ENCODE data around the gene TMEM106C. TPM values are rescaled to one million over a fixed set of nuclear protein-coding genes. Genes with fewer than 3 reads are reported as not detected.

The TMEM106C gene
- total and polyA plus RNA-seq, 4 donors = 76.4 to 120 (median 102) TPM

DNA sequence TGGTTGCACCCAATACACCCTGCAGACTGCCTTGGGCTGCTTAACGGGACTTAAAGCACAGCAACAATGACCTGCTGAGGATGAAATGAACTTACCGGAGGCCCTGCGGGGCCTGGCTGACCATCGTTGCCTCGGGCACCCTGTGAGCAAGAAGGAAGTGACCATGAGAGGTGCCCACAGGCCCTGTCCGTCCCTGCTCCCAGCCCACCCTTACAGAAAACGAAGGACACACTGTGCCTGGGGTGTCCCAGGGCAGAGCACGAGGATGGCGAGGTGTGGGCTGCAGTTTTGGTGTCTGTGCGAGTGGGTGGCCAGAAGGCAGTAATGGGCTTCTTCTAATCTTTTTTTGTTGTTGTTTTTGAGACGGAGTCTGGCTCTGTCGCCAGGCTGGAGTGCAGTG is 26.3 kb downstream of the TMEM106C start:
- no peak overlapping the region for H3K4me3 ChIP-seq (ENCODE audit: low read depth, low read length)

DNA sequence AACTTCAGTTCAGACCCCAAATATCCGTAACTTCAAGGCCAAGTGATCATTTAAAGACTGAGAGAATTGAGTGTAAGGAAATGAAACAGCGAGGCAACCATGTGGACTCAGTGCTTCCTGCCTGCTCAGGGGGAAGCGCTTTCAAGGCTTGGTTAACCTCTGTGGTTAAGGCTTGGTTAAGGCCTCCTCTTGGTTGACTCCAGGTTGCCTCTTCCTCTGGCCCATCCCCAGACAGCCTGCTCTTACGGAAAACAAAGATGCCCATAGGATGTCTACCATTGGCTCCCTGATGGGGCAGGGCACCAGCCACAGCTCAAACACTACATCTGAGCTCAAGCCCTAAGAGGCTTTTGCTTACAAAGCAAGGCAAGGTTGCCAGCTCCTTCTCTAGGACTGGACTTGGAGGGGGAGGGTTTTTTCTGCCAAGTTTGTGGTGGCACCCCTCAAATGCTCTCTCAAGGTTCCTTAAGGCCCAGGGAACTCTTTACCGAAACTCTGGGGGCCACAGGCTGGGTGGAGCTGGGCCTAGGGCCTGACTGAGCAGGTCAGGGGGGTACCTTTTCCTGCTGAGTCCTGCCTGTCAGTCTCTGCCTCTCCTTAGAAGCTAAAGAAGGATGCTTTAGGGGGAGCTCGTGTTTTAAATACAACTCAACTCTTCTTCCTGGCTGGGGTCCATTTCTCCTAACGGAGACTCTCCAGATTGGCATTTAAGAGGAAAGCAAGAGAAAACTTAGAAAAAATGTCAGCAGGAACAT is 27.1 kb downstream of the TMEM106C start:
- H3K36me3 ChIP-seq (ENCODE audit: control insufficient read depth, insufficient read depth, low read length) = no peaks in the 10 kb centered on the region
- H3K4me3 ChIP-seq (ENCODE audit: low read depth, low read length) = no peak overlapping the region
- peak in 2 of 6 donors; percentile 10 to 87 for DNase-seq (ENCODE audit: low read depth in 4 of 6, low spot score in 6 of 6)
- H3K27ac ChIP-seq (ENCODE audit: low read depth, low read length) = no peak overlapping the region
- H3K9me3 ChIP-seq (ENCODE audit: control insufficient read depth, insufficient read depth, low read length) = no peaks in the 10 kb centered on the region
- WGBS (ENCODE audit: insufficient coverage) = 77% methylated on average over 4 of the region's 7 CpGs
- H3K4me1 ChIP-seq (ENCODE audit: control insufficient read depth, insufficient read depth, low read length) = peaks cover 49% of the 10 kb centered on the region
- H3K27me3 ChIP-seq (ENCODE audit: control insufficient read depth, insufficient read depth, low read length) = peaks cover 27% of the 10 kb centered on the region

More for the DNA sequence above, 26.3 kb downstream of the TMEM106C start:
- no peak for DNase-seq (ENCODE audit: low read depth in 4 of 6, low spot score in 6 of 6)
- 93% methylated on average over 10 of the region's 12 CpGs for WGBS (ENCODE audit: insufficient coverage)
- H3K27me3 ChIP-seq (ENCODE audit: control insufficient read depth, insufficient read depth, low read length) = peaks cover 19% of the 10 kb centered on the region
- H3K4me1 ChIP-seq (ENCODE audit: control insufficient read depth, insufficient read depth, low read length) = peaks cover 42% of the 10 kb centered on the region
- H3K9me3 ChIP-seq (ENCODE audit: control insufficient read depth, insufficient read depth, low read length) = no peaks in the 10 kb centered on the region
- H3K36me3 ChIP-seq (ENCODE audit: control insufficient read depth, insufficient read depth, low read length) = no peaks in the 10 kb centered on the region
- no peak overlapping the region for H3K27ac ChIP-seq (ENCODE audit: low read depth, low read length)

DNA sequence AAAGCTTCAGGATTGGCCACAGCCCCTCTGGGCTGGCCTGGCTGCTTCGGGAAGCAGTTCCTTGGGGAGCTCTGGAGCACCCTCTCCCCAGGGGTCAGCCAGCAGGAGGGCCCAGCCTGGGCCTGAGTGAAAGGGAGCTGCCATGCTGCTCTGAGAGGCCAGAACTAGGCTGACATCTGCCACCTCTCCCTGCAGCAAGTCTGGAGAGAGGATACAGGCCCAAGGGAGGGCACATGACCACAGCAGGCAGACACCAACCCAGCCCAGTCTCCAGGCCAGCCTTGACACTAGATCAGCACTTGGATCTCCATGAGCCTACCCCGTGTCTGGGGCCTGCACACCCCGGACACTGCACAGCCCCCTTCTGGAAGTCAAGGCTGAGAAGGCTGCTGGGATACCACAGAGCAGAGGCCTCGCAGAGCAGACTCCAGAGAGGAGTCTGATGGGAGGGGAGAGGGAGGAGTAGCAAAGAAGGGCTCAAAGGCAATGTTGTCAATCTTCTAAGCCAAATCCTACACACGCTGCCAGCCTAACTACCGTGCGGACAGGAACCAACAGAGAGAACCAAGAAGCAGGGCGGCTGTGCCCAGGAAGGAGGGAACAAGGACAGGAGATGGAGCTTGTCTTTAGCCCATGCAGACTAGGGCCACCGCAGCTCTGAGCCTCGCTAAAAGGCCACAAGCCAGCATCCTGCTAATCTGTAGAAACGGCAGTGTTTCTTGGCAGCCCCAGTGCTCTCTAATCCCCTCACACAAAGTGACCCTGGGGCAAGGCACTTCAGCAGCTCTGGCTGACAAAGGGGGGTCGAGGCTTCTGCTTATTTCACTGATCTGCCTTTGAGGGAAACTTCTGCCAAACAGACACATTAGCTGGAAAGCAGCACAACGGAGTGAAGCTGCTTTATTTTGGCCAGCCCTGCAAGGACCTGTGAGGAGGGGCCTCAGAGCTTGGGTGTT is 28.0 kb downstream of the TMEM106C start:
- WGBS (ENCODE audit: insufficient coverage) = 40% methylated on average over 10 of the region's 13 CpGs
- peak in 2 of 6 donors; percentile 44 to 80 for DNase-seq (ENCODE audit: low read depth in 4 of 6, low spot score in 6 of 6)

DNA sequence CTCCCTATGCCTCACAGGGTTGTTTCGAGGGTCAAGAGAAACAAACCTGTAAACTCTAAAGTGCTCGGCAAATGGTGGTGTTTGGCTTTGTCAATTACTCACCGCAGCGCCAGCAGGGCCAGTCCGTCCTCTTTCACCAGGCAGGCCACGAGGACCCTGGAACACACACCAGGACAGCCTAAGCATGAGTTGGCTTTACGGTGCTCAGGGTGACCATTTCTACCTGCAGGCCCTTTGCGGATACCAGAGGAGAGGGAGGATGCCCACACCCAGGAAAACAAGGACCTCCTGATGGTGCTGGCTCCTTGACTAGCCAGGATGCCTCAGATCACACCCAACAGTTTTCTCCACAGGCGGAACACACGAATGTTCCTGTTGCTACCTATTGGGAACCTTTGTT is 29.4 kb downstream of the TMEM106C start:
- DNase-seq (ENCODE audit: low read depth in 4 of 6, low spot score in 6 of 6) = no peak
- H3K9me3 ChIP-seq (ENCODE audit: control insufficient read depth, insufficient read depth, low read length) = no peaks in the 10 kb centered on the region
- WGBS (ENCODE audit: insufficient coverage) = 96% methylated on average over 8 of the region's 10 CpGs
- peaks cover 28% of the 10 kb centered on the region for H3K27me3 ChIP-seq (ENCODE audit: control insufficient read depth, insufficient read depth, low read length)
- H3K27ac ChIP-seq (ENCODE audit: low read depth, low read length) = no peak overlapping the region
- no peaks in the 10 kb centered on the region for H3K36me3 ChIP-seq (ENCODE audit: control insufficient read depth, insufficient read depth, low read length)
- H3K4me1 ChIP-seq (ENCODE audit: control insufficient read depth, insufficient read depth, low read length) = peaks cover 55% of the 10 kb centered on the region
- H3K4me3 ChIP-seq (ENCODE audit: low read depth, low read length) = no peak overlapping the region

More for the DNA sequence above, 28.0 kb downstream of the TMEM106C start:
- H3K27ac ChIP-seq (ENCODE audit: low read depth, low read length) = peak overlapping the region; percentile 15
- H3K4me3 ChIP-seq (ENCODE audit: low read depth, low read length) = no peak overlapping the region
- no peaks in the 10 kb centered on the region for H3K9me3 ChIP-seq (ENCODE audit: control insufficient read depth, insufficient read depth, low read length)
- H3K27me3 ChIP-seq (ENCODE audit: control insufficient read depth, insufficient read depth, low read length) = peaks cover 27% of the 10 kb centered on the region
- no peaks in the 10 kb centered on the region for H3K36me3 ChIP-seq (ENCODE audit: control insufficient read depth, insufficient read depth, low read length)
- H3K4me1 ChIP-seq (ENCODE audit: control insufficient read depth, insufficient read depth, low read length) = peaks cover 58% of the 10 kb centered on the region

DNA sequence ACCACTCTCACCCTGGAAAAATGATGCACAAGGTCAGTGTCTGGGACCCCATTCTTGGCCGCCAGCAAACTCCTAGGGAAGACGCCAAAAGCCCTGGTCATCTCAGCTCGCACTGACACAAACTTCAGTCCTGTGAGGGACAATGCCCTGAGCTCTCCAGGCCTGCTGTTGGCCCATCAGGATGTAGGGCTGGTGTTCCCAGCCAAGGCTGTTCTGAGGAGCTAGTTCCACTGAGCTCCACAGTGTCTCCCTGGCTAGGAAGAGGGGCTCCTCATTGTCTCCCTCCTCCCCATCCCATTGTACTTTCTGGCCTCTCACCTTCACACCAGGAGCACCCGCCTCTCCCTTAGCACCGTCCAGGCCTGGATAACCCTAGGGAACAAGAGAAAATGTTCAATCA is 30.1 kb downstream of the TMEM106C start:
- Histone ChIP-seq H3K4me3 (ENCODE audit: low read depth, low read length) (no peak overlapping the region), H3K27me3 (ENCODE audit: control insufficient read depth, insufficient read depth, low read length) (peaks cover 32% of the 10 kb centered on the region), H3K27ac (ENCODE audit: low read depth, low read length) (no peak overlapping the region), H3K9me3 (ENCODE audit: control insufficient read depth, insufficient read depth, low read length) (no peaks in the 10 kb centered on the region), H3K4me1 (ENCODE audit: control insufficient read depth, insufficient read depth, low read length) (peaks cover 49% of the 10 kb centered on the region), H3K36me3 (ENCODE audit: control insufficient read depth, insufficient read depth, low read length) (no peaks in the 10 kb centered on the region)
- DNase-seq (ENCODE audit: low read depth in 4 of 6, low spot score in 6 of 6) = peak in 1 of 6 donors; percentile 28
- WGBS (ENCODE audit: insufficient coverage) = 82% methylated on average over 5 of the region's 5 CpGs

DNA sequence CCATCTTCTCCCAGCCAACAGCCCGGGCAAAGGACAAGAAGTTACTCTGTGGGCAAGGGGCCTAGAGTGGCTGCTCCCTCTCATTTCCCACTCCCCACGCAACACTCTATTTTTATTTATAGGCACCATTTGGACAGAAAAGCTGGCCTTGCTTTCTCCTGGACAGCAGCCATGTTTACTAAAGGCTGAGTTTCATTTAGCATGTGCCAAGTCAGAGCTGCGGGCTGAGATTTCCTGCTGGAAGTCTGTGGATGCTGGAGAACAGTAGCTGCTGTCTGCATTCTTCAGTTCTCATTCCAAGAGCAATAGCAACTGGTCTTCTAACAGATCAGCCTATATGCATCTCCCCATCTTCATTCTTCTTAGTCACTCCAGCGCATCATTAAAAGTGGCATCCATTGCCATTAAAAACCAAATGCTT is 32.6 kb downstream of the TMEM106C start:
- Histone ChIP-seq H3K27me3 (ENCODE audit: control insufficient read depth, insufficient read depth, low read length) (peaks cover 56% of the 10 kb centered on the region), H3K27ac (ENCODE audit: low read depth, low read length) (no peak overlapping the region), H3K36me3 (ENCODE audit: control insufficient read depth, insufficient read depth, low read length) (no peaks in the 10 kb centered on the region), H3K4me3 (ENCODE audit: low read depth, low read length) (no peak overlapping the region), H3K9me3 (ENCODE audit: control insufficient read depth, insufficient read depth, low read length) (no peaks in the 10 kb centered on the region), H3K4me1 (ENCODE audit: control insufficient read depth, insufficient read depth, low read length) (peaks cover 43% of the 10 kb centered on the region)
- 19% methylated on average over 2 of the region's 4 CpGs for WGBS (ENCODE audit: insufficient coverage)
- DNase-seq (ENCODE audit: low read depth in 4 of 6, low spot score in 6 of 6) = peak in 5 of 6 donors; percentile 70 to 97 (median 77)

DNA sequence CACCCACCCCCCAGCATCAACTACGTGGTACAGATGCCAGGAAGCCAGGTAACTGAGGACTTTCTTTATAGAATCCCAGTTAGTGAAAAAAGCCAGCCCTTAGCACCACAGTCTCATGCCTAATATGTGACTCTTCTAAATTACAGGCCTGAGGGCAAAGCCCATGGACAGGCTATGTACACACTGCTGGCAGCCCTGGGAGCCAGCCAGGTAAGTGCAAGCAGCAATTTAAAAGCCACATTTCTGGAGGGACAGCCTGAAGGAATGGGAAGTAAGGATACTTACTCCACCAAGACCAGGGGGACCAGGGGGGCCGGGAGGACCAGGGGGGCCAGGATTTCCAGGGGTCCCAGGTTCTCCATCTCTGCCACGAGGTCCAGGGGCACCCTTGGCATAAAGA is 33.9 kb downstream of the TMEM106C start:
- WGBS (ENCODE audit: insufficient coverage) = 56% methylated on average over 3 of the region's 3 CpGs
- H3K36me3 ChIP-seq (ENCODE audit: control insufficient read depth, insufficient read depth, low read length) = no peaks in the 10 kb centered on the region
- peaks cover 43% of the 10 kb centered on the region for H3K4me1 ChIP-seq (ENCODE audit: control insufficient read depth, insufficient read depth, low read length)
- no peak overlapping the region for H3K4me3 ChIP-seq (ENCODE audit: low read depth, low read length)
- no peaks in the 10 kb centered on the region for H3K9me3 ChIP-seq (ENCODE audit: control insufficient read depth, insufficient read depth, low read length)
- H3K27me3 ChIP-seq (ENCODE audit: control insufficient read depth, insufficient read depth, low read length) = peaks cover 64% of the 10 kb centered on the region
- DNase-seq (ENCODE audit: low read depth in 4 of 6, low spot score in 6 of 6) = no peak
- no peak overlapping the region for H3K27ac ChIP-seq (ENCODE audit: low read depth, low read length)

DNA sequence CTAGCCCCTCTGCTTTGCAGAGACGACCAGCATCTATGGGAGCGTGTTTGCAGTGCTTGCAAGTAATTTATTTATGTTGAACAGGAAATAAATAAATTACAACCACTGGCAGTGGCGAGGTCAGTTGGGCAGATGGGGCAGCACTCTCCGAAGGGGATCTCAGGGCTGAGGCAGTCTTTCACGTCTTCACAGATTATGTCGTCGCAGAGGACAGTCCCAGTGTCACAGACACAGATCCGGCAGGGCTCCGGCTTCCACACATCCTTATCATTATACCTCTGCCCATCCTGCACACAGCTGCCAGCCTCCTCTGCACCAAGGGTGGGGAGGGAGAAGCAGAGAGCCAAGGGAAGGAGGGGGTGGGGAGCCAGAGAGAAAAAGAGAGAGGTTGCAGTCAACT is 36.4 kb downstream of the TMEM106C start:
- no CpG with 5 or more reads among the region's 9 CpGs for WGBS (ENCODE audit: insufficient coverage)
- peaks cover 67% of the 10 kb centered on the region for H3K4me1 ChIP-seq (ENCODE audit: control insufficient read depth, insufficient read depth, low read length)

DNA sequence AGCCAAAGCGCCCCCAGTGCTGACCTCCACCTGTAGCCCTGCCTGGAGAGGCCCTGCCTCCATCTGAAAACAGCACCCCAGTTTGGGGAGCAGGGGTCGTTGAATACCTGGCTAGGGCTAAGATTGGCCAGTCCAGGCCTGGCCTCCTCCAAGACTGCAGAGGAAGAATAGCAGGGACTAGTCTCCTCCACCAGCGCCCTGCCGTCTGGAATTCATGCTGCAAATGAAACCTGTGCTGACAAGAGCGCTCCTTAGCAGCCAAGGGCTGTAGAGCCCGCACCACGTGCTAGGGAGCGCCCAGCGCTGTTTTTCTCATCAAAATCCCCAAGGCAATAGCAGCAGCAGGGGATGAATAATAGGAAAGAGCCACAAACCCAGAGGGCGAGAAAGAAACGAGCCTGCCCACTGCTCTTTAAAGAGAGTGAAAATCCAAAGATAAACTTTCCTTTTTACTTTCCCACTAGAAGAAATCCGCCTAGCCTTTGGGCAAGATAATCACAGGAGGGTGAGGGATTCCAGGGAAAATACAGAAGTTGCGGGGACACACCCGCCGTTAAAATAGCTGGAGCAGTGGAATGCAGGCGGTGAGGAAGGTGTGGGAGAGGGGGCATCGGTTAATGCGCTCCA is 37.6 kb downstream of the TMEM106C start:
- H3K27me3 ChIP-seq (ENCODE audit: control insufficient read depth, insufficient read depth, low read length) = peaks cover 85% of the 10 kb centered on the region
- DNase-seq (ENCODE audit: low read depth in 4 of 6, low spot score in 6 of 6) = peak in 2 of 6 donors; percentile 54 to 55
- H3K27ac ChIP-seq (ENCODE audit: low read depth, low read length) = peak overlapping the region; percentile 83
- no peaks in the 10 kb centered on the region for H3K9me3 ChIP-seq (ENCODE audit: control insufficient read depth, insufficient read depth, low read length)
- no peaks in the 10 kb centered on the region for H3K36me3 ChIP-seq (ENCODE audit: control insufficient read depth, insufficient read depth, low read length)
- peak overlapping the region; percentile 54 for H3K4me3 ChIP-seq (ENCODE audit: low read depth, low read length)
- WGBS (ENCODE audit: insufficient coverage) = 6% methylated on average over 15 of the region's 18 CpGs
- H3K4me1 ChIP-seq (ENCODE audit: control insufficient read depth, insufficient read depth, low read length) = peaks cover 63% of the 10 kb centered on the region

More for the DNA sequence above, 36.4 kb downstream of the TMEM106C start:
- no peaks in the 10 kb centered on the region for H3K9me3 ChIP-seq (ENCODE audit: control insufficient read depth, insufficient read depth, low read length)
- peaks cover 80% of the 10 kb centered on the region for H3K27me3 ChIP-seq (ENCODE audit: control insufficient read depth, insufficient read depth, low read length)
- no peak overlapping the region for H3K4me3 ChIP-seq (ENCODE audit: low read depth, low read length)
- no peak for DNase-seq (ENCODE audit: low read depth in 4 of 6, low spot score in 6 of 6)
- H3K36me3 ChIP-seq (ENCODE audit: control insufficient read depth, insufficient read depth, low read length) = no peaks in the 10 kb centered on the region
- no peak overlapping the region for H3K27ac ChIP-seq (ENCODE audit: low read depth, low read length)
